GM21390 (cell line): ENCODE data around the gene TNIK.

ENCODE experiments used
- ATAC-seq: cut with Tn5 transposase; IDR thresholded peaks from one replicate; pipeline ENCODE4 v1.9.1; 2021; ENCODE audit not compliant: unreplicated experiment

The TNIK gene

DNA sequence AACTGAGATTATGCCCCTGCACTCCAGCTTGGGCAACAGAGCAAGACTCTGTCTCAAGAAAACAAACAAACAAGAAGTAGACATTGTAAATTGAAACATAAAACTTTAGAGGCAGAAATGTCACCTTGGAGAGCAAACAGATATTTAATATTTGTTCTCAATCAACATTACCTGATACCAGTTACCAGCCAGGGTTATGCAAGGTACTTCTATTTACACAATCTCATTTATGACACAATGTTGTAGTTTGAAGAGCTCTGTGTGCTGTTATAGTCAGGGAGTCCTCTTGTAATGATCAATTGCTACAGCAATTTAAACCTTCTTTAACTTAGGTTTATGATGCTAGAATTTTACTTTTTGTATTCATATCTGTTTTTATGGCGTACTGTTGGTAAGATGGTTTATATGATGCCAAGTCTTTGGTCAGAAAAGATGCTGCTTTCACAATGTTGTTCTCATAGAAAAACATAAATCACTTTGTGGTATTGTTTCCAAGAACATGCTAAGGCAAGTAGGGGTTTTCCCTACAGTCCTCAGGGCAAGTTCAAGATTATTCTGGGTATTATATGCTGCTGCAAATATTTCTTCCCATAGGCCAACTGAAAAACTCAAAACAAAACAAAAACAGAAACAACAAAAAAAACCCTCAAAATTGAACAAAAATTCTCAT lies 173.5 kb downstream of the TNIK start:
- peak; percentile 40 for ATAC-seq

DNA sequence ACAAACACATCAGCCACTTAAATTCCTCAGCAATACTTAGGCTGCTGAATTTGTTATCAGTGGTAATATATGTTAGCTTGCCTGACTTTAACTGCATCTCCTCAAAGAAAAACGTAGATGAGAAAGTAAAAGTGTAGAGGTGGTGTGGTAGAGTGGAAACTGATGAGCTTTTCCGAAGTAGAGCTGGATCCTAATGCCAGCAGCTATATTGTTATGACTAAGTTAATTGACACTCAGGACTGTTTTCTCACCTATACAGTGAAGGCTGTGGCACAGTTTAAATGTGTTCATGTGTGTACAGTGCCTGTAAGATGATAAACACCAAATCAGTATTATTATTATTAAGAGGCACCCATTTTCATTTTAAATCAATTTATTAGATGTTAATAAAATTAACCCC lies 174.9 kb downstream of the TNIK start:
- ATAC-seq, result peak; percentile 40

DNA sequence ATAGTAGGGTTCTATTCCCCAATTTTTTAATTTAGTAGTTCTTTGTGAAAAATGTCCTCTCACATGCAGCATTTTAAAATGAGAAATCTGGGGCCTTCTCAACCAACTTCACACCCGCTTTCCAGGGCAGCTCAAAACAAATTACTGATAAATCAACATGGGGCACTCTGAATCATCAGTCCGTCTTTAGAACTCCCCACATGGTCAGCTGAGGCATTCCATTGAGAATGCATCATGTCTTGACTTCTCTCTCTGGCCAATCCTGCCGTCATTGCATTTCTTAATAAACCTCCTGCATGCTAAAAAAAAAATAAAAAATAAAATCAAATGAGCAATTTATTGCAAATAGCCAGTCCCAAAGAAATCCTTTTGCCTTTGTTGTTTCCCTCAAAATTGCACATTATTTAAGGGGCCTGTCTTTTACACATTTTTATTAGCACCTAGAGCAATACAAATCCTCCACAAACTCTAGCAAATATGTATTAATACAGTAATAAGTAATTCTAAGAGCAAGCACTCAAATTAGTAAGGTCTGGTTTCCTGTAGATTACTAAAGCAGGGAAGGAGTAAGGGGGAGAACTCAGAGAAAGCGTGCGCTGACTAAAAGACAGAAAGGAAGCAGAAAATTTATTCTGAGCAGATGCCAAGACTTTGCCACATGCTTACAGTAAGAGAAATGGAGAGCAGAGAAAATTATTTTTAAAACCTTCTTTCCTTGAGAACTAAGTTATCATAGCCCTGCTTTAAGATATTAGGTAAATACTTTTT lies 175.7 kb downstream of the TNIK start:
- ATAC-seq, result peak; percentile 38

DNA sequence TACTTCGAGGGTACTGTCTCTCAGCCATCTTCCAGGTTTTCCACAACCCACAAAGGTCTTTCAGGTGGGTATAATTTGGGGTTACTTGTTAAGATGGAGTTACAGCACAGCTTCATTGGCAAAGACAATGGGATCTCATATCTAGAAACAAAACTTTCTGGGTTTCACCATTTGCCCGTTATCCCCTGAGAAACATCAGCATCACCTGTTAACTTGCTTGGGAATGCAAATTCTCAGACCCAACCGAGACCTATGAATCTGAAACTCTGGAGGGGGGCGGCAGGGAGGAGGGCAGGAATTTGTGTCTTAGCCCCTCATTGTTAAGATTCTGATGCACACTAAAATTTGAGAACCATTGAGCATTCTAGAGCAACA lies 176.4 kb downstream of the TNIK start:
- no peak for ATAC-seq

DNA sequence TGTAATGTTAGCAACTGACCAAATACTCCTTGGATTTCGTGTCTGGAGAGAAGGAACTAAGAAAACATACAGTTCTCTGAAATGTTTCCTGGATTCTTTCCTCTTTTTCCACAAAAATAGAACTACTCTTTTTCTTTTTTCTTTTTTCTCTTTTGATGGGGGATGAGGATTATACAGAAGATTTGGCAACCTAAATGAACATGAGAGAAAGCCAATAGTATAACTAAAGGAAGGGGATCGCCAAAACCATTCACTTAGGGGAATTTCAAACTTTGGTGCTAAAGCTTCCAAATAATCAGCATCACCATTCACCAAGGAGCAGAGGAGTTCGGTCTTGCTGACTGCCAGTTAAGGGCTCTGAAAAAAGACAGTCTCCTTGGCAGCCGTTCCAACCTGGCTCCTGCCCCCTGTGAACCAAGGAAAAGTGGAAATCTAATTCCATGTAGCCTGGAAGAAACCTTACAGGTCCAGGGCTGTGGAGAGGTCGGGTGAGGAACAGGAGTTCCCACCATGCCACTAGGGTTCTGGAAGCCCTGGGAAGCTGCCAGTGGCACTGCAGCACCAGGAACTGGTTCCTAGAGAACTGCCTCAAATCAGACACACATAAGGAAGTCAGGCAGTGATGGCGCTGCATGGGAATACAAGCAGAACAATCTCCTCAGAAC lies 176.9 kb downstream of the TNIK start:
- no peak for ATAC-seq

DNA sequence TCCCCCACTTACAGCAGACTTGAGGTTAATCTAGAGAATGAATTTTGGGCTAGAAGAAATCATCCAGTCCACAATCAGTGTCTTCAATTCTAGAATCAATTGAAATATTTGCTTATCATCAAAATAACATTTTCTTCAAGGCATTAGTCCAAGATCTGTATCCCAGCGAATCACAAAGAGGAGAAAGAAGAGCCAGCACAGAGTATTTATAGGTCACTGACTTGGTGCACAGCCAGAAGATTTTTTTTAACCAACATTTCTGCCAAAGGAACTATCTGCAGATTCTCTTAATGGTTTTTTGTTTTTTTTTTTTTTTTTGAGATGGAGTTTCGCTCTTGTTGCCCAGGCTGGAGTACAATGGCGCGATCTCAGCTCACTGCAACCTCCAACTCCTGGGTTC lies 178.2 kb downstream of the TNIK start:
- no peak for ATAC-seq

DNA sequence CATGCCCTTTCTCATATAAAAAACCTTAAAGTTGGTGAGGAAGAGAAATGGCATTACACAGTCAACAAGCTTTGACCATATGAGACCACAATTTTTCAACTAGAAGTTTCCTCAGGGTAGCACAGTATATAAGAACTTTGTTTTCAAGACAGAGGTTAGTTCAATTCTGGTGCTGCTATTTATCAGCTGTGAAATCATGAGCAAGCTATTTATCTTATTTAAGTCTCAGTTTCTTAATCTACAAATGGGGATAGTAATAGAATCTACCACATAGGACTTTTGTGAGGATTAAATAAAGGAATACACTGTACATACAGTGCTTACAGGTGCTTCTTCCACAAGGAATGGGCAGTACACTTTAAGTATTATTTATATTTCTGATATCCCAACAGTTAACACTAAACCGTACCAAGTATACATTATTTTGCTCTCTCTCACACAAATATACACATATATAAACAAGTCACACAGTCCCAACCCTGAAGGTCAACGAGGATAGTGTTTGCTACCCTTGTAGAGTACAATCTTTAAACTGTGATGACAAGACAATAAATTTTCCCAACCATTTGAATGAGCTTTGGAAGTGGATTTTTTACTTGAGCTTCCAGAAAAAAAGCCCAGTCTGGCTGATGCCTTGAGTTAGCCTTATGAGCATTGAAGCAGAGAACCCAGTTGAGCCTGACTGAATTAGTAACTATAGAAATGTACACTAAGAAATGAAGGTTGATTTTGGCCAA lies 178.8 kb downstream of the TNIK start:
- ATAC-seq, result no peak

DNA sequence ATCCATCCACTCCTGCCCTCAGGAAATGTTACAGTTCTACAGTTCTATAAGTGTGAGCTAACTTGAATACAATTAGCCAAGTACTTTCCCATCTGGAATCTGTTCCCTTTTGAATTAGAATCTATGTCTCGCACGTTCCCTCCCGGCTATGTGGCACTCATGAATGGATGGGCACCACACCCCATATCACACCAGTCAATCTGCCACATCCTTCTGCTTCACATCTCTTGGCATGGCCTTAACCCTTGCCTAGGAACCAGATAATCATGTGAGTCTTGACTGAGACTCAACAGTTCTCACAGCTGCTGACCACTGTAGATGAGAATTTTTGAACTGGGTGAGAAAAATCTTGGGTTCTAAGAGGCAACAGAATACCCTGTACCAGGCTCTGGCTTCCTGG lies 180.2 kb downstream of the TNIK start:
- ATAC-seq, result no peak

DNA sequence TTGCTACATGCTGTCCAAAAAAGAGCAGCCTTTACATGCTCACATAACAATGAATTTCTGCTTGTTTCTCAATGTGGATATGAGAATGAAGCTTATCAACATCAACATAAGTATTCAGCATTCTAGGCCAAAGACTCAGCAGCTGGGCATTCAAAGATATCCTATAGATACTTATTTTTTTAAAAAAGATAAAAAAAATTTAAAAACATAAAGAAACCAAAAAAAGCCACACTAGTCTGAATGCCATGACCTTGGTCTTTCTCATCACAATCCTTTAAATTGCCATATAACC lies 182.0 kb downstream of the TNIK start:
- no peak for ATAC-seq

DNA sequence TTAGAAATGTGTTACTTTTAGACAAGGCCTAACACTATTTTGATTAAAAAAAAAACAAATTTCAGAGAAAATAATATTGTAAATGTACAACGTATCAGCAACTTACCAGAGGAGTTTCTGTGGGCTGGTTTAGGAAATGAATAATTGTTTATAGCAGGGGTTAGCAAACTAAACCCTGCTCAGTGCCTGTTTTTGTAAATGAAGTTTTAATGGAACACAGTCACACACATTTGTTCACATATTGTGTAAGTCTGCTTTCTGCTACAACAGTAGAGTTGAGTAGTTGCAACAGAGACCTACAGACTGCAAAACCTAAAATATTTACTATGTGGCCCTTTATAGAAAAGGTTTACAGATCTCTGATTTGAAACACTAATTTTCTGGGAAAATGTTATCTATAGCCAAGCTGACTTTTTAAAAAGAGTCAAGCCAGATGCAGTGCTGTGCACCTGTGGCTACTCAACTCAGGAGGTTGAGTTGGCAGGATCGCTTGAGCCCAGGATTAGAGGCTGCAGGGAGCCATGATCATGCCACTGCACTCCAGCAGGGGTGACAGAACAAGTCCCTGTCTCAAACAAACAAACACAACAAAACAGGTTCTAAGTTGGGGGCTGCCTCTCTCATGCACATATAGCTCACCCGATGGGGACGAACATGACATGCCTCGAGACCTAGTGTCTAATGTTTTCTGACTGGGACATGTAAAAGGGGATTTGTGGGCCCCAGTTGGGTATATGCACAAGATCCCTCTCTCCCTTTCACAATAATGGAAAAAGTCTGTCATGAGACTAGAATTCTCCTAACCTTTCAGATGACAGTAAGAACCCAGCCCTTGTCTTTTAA lies 182.5 kb downstream of the TNIK start:
- no peak for ATAC-seq

DNA sequence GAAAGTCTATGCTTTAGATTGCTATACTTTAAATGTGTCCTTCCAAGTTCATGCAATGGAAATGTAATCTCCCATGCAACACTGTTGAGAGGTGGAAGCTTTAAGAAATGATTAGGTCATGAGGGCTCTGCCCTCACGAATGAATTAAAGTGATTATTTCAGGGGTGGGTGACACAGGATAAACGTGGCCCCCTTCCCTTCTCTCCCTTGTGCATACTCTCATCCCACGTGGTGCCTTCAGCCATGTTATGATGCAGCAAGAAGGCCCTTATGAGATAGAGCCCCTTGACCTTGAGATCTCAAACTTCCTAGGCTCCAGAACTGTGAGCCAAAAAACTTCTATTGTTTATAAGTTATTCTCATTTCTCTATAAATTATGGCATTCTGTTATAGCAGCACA lies 183.3 kb downstream of the TNIK start:
- ATAC-seq, result no peak

DNA sequence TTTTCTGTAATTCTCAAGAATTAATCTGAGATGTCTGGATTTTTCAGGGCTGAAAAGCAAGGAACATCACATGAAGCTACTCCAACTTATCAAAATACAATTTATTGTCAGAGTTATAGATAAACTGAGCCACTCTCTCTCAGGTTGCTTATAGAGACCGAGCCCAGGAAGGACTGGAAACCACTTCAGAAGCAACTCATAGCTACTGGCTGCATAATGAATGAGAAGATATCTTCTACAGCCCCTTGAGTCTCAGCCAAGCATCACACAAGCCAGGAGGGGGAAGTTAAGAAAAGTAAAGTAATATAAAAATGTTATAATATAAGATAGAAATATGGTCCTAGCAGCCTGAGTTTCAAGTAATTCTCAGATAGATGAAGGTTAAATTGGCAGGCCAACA lies 186.0 kb downstream of the TNIK start:
- no peak for ATAC-seq

DNA sequence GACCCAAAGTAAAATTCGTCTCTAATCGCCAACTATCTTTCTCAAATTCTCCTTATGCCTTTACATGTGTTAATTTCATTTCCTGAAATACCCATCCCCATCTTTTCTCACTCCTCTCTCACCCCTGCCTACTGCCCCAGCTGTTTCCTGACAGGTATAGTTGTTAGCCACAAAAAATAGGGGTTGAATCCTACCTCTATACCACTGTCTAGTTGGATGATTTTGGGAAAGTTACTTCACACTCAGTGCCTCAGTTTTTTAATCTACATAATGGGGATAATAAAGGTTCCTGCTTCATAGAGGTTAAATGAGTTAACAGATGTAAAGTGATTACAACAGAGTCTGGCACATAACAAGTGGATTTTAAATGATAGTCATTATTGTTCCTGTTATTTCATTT lies 189.7 kb downstream of the TNIK start:
- no peak for ATAC-seq

DNA sequence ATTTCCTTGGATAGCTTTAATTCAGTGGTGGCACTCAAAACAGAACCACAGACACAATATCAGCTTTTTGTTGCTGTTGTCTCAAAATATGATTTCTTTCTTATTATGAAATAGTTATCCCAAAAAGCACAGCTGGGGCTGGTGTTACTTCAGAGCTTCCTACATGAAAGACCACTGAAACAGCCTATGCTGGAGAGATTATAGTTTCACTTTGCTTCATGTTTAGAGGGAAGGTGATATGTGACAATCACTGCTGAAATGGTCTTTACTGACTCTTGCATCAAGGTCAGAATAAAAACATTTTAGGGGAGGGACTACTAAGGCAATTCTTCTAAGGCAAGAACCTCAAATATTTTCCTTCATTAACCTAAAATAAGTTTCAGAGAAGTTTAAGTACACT lies 190.7 kb downstream of the TNIK start:
- peak; percentile 52 for ATAC-seq

DNA sequence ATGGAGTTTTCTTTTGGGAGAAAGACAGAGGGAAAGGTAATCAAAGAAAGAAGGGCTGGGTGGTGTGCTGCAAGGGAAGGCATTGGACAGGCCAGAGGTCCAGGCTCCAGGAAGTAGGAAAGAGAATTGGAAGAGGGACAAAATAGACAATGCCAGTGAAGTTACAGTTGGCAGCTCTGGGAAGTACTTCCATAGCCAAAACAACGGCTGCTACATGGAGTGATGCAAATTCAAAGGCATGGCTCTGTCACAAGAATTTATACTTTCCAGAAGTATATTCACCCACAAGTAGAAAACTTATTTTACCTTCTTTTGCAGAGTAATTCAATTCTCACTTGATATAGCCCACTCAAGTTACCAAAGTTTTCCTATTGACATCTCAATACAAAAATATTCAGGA lies 191.5 kb downstream of the TNIK start:
- no peak for ATAC-seq

DNA sequence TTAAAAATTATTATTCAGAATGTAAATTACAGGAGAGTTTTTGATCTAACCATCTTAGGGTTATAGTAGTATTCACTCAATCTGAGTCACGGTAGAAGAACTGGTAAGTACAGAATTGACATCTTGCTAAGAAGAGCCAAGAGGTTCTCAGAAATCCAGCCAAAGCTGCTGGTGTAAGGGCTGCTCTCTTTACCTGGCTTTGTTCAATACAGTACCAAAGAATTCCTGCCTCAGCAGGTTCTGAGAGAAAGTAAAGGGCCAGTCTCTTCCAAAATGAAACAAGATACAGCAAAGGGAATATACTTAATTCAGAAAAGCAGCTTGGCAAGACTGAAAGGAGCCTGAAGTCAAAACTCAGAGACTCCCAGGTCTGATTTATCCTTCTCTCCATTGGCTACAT lies 193.1 kb downstream of the TNIK start:
- no peak for ATAC-seq

DNA sequence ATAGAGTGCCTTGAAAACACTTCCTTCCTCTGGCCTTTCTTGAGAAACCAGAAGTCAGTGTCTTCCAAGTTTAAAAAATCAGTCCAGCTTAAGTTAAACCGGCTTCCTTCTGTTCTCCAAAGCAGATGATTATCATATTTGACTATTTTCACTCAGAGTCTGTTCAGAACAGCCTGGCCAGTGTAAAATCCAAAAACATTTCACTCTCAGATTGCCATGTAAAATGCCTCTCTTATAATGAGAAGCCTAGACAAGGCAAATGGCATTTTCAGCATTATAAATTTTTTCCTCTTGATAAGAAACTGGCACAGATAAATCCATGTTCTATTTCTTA lies 193.5 kb downstream of the TNIK start:
- no peak for ATAC-seq

DNA sequence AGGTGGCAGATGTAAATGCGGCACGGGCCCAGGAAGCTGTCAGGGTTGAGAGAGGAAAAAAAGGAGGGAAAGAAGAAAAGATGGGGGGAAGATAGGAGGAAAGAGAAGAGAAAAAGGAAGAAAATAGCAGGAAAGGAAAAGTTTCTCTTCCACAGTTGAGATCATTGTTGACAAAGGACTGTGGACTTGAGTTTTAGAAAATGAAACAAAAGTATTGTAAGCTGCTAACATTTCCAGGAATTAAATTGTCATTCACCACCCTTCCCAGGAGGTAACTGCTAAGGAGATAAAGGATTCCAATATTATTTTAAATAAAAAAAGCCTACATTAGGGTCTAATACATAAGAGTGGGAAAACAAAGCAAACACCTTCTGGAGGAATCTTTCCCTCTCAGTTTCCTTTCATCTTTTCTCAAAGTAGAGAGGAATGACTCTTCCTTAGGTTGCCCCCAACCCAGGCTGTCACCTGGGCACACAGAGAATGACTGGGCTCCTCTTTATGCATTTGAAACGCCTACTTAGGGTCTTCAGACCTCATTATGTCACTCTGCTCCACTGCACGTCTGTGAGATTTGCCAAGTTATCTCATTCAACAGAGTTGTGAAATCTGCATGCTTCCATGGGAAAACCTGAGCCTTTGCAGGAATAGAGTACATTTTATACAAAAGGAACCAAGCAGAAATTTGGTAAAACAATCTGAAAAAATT lies 194.0 kb downstream of the TNIK start:
- no peak for ATAC-seq

DNA sequence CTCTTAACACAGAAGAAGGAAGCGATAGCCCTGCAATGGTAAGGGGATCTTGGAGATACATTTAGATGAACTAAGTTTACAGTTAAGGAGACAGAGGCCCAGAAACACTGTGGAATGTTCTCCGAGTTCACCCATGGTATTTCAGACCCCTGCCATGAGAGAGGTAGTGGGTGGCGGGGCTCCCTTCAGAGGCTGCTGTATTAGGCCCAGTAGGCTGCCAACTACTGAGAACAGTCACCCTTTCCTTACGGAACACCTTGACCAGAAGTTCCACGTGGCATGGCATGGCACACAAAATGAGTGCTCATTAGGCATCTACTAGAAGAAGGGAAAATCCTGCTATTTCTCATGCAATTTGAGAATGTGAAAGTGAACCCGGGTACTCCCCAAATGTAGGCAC lies 195.4 kb downstream of the TNIK start:
- ATAC-seq, result no peak

DNA sequence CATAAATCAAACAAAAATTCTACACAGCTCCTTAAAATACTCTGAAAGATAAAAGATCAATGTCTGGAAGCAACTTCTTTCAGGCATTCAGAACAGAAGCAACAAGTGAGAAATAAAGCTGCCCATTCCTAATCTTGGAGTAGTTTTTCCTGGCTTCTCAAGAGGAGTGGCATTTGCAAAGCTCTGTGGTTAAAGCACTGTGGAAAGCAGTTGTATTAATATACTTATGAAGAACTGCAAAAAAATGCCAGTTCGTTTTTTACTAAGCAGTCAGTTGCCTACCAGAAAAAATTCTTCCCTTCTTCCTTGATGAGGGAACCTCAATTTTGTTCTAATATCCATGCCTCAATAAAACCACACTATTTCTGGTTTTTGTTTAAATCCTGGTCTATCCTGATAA lies 197.8 kb downstream of the TNIK start:
- ATAC-seq, result no peak

DNA sequence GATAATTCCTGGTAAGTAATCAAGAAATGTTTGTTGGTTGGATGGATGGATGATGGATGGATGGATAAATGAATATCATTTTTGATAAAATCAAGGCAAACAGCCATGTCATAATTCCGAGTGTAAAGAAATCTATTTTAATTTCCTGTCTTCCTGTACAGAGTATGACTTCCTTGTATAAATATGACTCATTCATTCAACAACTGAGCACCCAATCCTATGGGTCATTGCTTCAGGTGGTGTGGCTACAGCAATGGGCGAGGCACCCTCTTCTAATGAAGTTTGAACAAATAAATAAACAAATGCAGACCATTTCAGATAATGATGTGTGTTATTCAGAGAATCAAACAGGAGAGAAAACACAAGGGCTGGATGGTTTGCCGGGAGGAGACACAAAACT lies 198.7 kb downstream of the TNIK start:
- no peak for ATAC-seq
